RWPE2 (cell line): ENCODE data around the gene PAFAH1B2.

ENCODE experiments used
- ATAC-seq: fragments of 200-7000 bp; cut with Tn5 transposase; 3 replicates; pipeline ENCODE4 v1.9.1; 2021; ENCODE audit warnings: low read depth
- DNase-seq: peaks from one replicate; pipeline ENCODE4 v3.0.0-alpha.2; 2020; ENCODE audit warnings: low spot score
- H3K27ac ChIP-seq: fragments of 450-650 bp; 2 replicates; pipeline ENCODE4 v1.5.1; 2017; ENCODE audit warnings: mild to moderate bottlenecking; ENCODE audit not compliant: poor library complexity, severe bottlenecking
- H3K27me3 ChIP-seq: fragments of 250-450 bp; sonication (Bioruptor Pico); 2 replicates; pipeline ENCODE4 v1.5.1; 2021; ENCODE audit warnings: mild to moderate bottlenecking, moderate library complexity; ENCODE audit not compliant: insufficient read depth, poor library complexity, severe bottlenecking
- H3K36me3 ChIP-seq: fragments of 250-450 bp; sonication (Bioruptor Pico); 2 replicates; pipeline ENCODE4 v1.5.1; 2020; ENCODE audit warnings: low read depth, mild to moderate bottlenecking, moderate library complexity
- H3K4me1 ChIP-seq: fragments of 250-450 bp; sonication (Bioruptor Pico); 2 replicates; pipeline ENCODE4 v1.5.1; 2021; ENCODE audit warnings: mild to moderate bottlenecking, moderate library complexity; ENCODE audit not compliant: insufficient read depth, poor library complexity, severe bottlenecking
- H3K4me3 ChIP-seq: fragments of 250-450 bp; sonication (Bioruptor Pico); 2 replicates; pipeline ENCODE4 v1.5.1; 2021; ENCODE audit warnings: mild to moderate bottlenecking, moderate library complexity; ENCODE audit not compliant: severe bottlenecking
- H3K9me3 ChIP-seq: fragments of 250-450 bp; sonication (Bioruptor Pico); 2 replicates; pipeline ENCODE4 v1.5.1; 2021; ENCODE audit warnings: mild to moderate bottlenecking, moderate library complexity; ENCODE audit not compliant: severe bottlenecking
- CTCF ChIP-seq: fragments of 450-650 bp; IDR thresholded peaks from one replicate; pipeline ENCODE4 v1.5.1; 2017; ENCODE audit warnings: mild to moderate bottlenecking, moderate library complexity; ENCODE audit not compliant: poor library complexity, severe bottlenecking

Gene PAFAH1B2

GRCh38 chr11:117187007-117187406 is 42.9 kb downstream of the PAFAH1B2 start:
- ATAC-seq (no peak), DNase-seq (peak; percentile 34)
- Histone ChIP-seq H3K27ac (no peak overlapping the region), H3K36me3 (peaks cover 8% of the 10 kb centered on the region), H3K27me3 (no peaks in the 10 kb centered on the region), H3K4me3 (no peak overlapping the region), H3K9me3 (no peaks in the 10 kb centered on the region), H3K4me1 (no peaks in the 10 kb centered on the region)
- TF ChIP-seq CTCF, result no peak

GRCh38 chr11:117187428-117187798 is 43.3 kb downstream of the PAFAH1B2 start:
- peak; percentile 44 for DNase-seq
- peaks cover 8% of the 10 kb centered on the region for H3K36me3 ChIP-seq
- H3K9me3 ChIP-seq, result no peaks in the 10 kb centered on the region
- no peak for ATAC-seq
- H3K4me1 ChIP-seq, result no peaks in the 10 kb centered on the region
- H3K27me3 ChIP-seq, result no peaks in the 10 kb centered on the region
- no peak overlapping the region for H3K4me3 ChIP-seq
- TF ChIP-seq CTCF, result no peak
- H3K27ac ChIP-seq, result no peak overlapping the region

- no peaks in the 10 kb centered on the region for H3K4me1 ChIP-seq
- TF ChIP-seq CTCF, result no peak
- DNase-seq (peak; percentile 23), ATAC-seq (no peak)
- no peak overlapping the region for H3K27ac ChIP-seq
- peaks cover 8% of the 10 kb centered on the region for H3K36me3 ChIP-seq
- no peaks in the 10 kb centered on the region for H3K9me3 ChIP-seq
- no peaks in the 10 kb centered on the region for H3K27me3 ChIP-seq
- H3K4me3 ChIP-seq, result no peak overlapping the region
Measured at GRCh38 chr11:117187799-117188481, 43.9 kb downstream of the PAFAH1B2 start.

- no peaks in the 10 kb centered on the region for H3K27me3 ChIP-seq
- no peak for ATAC-seq
- no peaks in the 10 kb centered on the region for H3K4me1 ChIP-seq
- no peaks in the 10 kb centered on the region for H3K9me3 ChIP-seq
- H3K4me3 ChIP-seq, result no peak overlapping the region
- H3K27ac ChIP-seq, result no peak overlapping the region
- DNase-seq, result peak; percentile 40
- no peak for TF ChIP-seq CTCF
- H3K36me3 ChIP-seq, result peaks cover 8% of the 10 kb centered on the region
Measured at GRCh38 chr11:117188620-117189081, 44.6 kb downstream of the PAFAH1B2 start.

- no peak for ATAC-seq
Measured at GRCh38 chr11:117189191-117189940, 45.3 kb downstream of the PAFAH1B2 start.

More at GRCh38 chr11:117189191-117189940, 45.3 kb downstream of the PAFAH1B2 start:
- no peaks in the 10 kb centered on the region for H3K27me3 ChIP-seq
- no peaks in the 10 kb centered on the region for H3K4me1 ChIP-seq
- H3K36me3 ChIP-seq, result peaks cover 8% of the 10 kb centered on the region
- no peak overlapping the region for H3K27ac ChIP-seq
- TF ChIP-seq CTCF, result no peak
- no peaks in the 10 kb centered on the region for H3K9me3 ChIP-seq
- peak; percentile 42 for DNase-seq
- H3K4me3 ChIP-seq, result no peak overlapping the region
